Thyroid gland (tissue), 4 donors: ENCODE measurements around the gene SEPTIN8.

Source experiments
- CTCF ChIP-seq, 6 experiments: fragments of 200-600 bp in 3 of 6; fragments of 450-650 bp in 3 of 6; sonication (generic) in 3 of 6; IDR thresholded peaks; one replicate each; pipeline ENCODE4 v1.5.1; 2016 to 2019; ENCODE audit warnings: antibody characterized with exemption in 6 of 6, mild to moderate bottlenecking in 2 of 6, inconsistent platforms in 1 of 6, moderate library complexity in 1 of 6
- POLR2A ChIP-seq, 2 donors: fragments of 450-650 bp; IDR thresholded peaks; one replicate each; pipeline ENCODE4 v1.6.1; 2017; ENCODE audit warnings: antibody characterized with exemption in 2 of 2, mild to moderate bottlenecking in 2 of 2, moderate library complexity in 1 of 2

- no peak for TF ChIP-seq POLR2A (IDR thresholded peaks at IDR 0.05)
- TF ChIP-seq CTCF (IDR thresholded peaks at IDR 0.05), result no peak
These were observed 8.8 kb upstream of the SEPTIN8 start for GRCh38 chr5:132785864-132786263.
